ENCODE measurements around the gene TRPC6. TPM values are rescaled to one million over a fixed set of nuclear protein-coding genes. Genes with fewer than 3 reads are reported as not detected.

The TRPC6 gene
- 10 to 100 TPM; 55.5 to 77.3 (median 65.8) TPM for total RNA-seq

DNA sequence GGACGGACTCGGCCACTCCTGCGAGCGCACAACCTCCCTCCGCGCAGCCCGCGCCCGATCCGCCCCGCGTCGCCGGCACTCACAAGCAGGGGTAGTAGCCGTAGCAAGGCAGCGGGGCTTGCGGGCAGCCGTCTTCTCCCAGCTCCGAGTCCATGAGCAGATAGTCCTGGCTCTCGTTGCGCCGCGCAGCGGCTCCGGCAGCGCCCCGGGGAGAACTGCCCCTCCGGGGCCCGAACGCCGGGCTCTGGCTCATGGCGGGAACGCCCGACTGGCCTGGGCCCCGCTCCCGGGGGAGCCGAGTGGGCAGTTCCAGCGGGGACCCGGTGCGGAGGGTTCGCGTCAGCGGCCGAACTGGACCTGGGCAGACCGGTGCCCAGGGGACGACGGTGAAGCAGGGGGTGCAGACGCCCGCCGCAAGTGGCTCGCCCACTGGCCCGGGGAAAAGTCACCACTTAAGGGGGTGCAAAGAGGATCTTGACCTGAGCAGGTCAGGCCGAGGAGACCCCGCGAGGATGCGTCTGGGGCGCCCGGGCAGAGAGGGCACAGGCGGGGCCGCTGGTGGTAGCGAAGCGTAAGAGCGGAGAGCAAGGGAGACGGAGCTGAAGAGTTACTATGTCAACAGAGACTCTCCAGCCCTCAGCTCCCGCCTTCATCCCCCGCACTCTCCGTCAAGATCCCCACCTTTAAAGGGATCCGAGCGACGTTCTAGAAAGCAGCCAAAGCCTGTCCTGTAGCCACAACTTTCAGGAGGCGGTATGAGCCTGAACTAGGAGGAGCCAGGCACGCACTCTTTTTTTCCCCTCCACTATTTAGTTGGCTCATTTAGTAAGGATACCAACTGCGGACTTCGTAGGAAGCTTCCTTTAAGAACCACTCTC is at the start of gene TRPC6:
Gene TRPC6, minus strand, starts transcription at position 757 of the 878 bp plus-strand sequence. Its CDS starts 504 bp downstream, at position 253.
- Histone ChIP-seq H3K9me3 (no peaks in the 10 kb centered on the region), H3K36me3 (no peaks in the 10 kb centered on the region), H3K27ac (replicated peaks in 1 of 4) (peak within 1 kb of the TSS; percentile 89 to 96 (median 92)), H3K4me1 (peaks cover 3 to 14% (median 10%) of the 10 kb centered on the region in 4 donors), H3K4me3 (peak within 1 kb of the TSS; percentile 74 to 79 (median 76)), H3K27me3 (peaks cover 0 to 14% (median 0%) of the 10 kb centered on the region in 4 donors)
- under 1% methylated on average over 20 of the region's 74 CpGs for WGBS
- DNase-seq (ENCODE audit: extremely low spot score) = no peak
- intact Hi-C loops (cut with DNase I) = loop anchor here (5.0 to 10.0 kb wide), 2 partner anchors 99 to 141 kb away; no protein-coding TSS in a partner anchor
- TF ChIP-seq POLR2AphosphoS5 (IDR thresholded peaks at IDR 0.05) (peak; percentile 82 to 85), POLR2A (IDR thresholded peaks at IDR 0.05; ENCODE audit: low read depth) (no peak), EP300 (IDR thresholded peaks at IDR 0.05) (no peak)
- TF ChIP-seq, protein P1, sequence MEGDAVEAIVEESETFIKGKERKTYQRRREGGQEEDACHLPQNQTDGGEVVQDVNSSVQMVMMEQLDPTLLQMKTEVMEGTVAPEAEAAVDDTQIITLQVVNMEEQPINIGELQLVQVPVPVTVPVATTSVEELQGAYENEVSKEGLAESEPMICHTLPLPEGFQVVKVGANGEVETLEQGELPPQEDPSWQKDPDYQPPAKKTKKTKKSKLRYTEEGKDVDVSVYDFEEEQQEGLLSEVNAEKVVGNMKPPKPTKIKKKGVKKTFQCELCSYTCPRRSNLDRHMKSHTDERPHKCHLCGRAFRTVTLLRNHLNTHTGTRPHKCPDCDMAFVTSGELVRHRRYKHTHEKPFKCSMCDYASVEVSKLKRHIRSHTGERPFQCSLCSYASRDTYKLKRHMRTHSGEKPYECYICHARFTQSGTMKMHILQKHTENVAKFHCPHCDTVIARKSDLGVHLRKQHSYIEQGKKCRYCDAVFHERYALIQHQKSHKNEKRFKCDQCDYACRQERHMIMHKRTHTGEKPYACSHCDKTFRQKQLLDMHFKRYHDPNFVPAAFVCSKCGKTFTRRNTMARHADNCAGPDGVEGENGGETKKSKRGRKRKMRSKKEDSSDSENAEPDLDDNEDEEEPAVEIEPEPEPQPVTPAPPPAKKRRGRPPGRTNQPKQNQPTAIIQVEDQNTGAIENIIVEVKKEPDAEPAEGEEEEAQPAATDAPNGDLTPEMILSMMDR (IDR thresholded peaks at IDR 0.05) = no peak

DNA sequence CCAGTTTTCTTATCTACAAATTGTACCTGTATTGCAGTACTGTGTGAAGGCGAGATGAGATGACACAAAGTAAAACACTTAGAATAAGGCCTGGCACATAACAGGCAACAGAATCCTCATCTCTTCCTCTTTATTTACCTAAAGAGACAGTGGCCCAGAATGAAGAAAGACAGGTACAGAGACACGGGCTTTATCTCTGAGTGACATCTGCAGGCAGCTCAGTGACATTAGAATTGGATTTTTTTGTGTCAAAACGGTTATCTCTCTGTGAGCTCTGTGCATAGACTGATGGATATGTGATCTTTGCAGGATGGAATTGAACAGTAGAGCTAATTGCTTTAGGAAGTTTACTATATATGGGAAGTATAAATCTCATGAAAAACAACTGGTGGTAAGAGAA is 36.2 kb upstream of the TRPC6 start:
- TF ChIP-seq EP300 (IDR thresholded peaks at IDR 0.05) (no peak), POLR2A (IDR thresholded peaks at IDR 0.05; ENCODE audit: low read depth) (no peak), POLR2AphosphoS5 (IDR thresholded peaks at IDR 0.05) (no peak)
- TF ChIP-seq, protein P1 (IDR thresholded peaks at IDR 0.05) = no peak
- WGBS = 50% methylated on average over 3 of the region's 3 CpGs

DNA sequence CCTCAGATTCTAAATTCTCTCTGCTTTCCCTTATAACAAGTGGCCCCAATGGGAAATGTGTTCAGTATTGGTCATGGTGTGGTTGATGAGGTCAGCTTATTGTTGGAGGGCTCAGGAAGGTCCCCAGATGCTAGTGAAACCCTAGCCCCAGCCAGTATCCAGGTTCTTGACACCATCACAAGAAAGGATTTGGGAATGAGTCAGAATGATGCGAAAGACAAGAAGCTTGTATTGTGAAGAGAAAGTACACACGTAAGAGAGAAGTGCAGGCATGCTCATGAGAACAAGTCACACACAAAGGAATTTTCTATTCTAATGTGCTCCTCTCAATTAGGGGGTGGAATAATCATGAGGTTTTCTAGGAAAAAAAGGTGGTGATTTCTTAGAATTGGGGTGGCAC is 34.9 kb upstream of the TRPC6 start:
- Histone ChIP-seq H3K4me3 (no peak overlapping the region), H3K4me1 (no peaks in the 10 kb centered on the region), H3K27ac (replicated peaks in 1 of 4) (no peak overlapping the region), H3K27me3 (no peaks in the 10 kb centered on the region), H3K9me3 (no peaks in the 10 kb centered on the region), H3K36me3 (no peaks in the 10 kb centered on the region)
- intact Hi-C loops (cut with DNase I) = no loop called here
- no peak for DNase-seq (ENCODE audit: extremely low spot score)
- 77% methylated on average over 2 of the region's 2 CpGs for WGBS
- TF ChIP-seq, protein P1 (IDR thresholded peaks at IDR 0.05) = no peak
- TF ChIP-seq POLR2A (IDR thresholded peaks at IDR 0.05; ENCODE audit: low read depth) (no peak), EP300 (IDR thresholded peaks at IDR 0.05) (no peak), POLR2AphosphoS5 (IDR thresholded peaks at IDR 0.05) (no peak)

More for the DNA sequence above, 36.2 kb upstream of the TRPC6 start:
- Histone ChIP-seq H3K4me3 (no peak overlapping the region), H3K27ac (replicated peaks in 1 of 4) (no peak overlapping the region), H3K27me3 (no peaks in the 10 kb centered on the region), H3K36me3 (no peaks in the 10 kb centered on the region), H3K9me3 (no peaks in the 10 kb centered on the region), H3K4me1 (no peaks in the 10 kb centered on the region)
- DNase-seq (ENCODE audit: extremely low spot score) = no peak
- intact Hi-C loops (cut with DNase I) = no loop called here

DNA sequence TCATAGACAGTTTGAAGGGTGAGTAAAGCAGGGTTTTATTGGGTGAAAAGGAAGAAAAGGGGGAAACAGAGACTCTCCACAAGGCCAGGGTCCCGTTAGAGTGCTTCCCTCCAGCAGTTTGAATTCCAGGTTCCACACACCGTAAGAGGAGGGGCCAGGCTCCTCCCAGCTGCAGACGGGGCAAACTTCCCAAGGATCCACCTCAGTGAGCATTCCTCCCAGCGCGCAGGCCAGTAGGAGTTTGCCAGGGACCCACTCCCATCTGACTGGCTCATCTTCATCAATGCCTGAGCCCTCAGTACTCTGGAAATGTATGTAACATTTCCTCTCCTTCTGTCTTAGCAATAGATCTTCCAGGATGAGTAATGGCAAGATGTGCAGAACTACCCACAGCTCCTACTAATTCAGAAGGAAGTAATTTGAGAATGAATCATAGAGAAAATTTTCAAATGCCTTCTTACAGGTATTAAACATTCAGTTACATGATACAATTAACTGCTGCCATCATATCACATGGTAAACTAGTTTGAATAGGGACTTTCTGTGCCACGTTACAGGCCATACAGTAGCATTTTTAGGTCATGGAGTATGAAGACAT is 34.0 kb upstream of the TRPC6 start:
- no peak overlapping the region for H3K4me3 ChIP-seq
- no peaks in the 10 kb centered on the region for H3K4me1 ChIP-seq
- 79% methylated on average over 6 of the region's 6 CpGs for WGBS
- no peak overlapping the region for H3K27ac ChIP-seq (replicated peaks in 1 of 4)
- no peaks in the 10 kb centered on the region for H3K9me3 ChIP-seq
- DNase-seq (ENCODE audit: extremely low spot score) = no peak
- no peak for TF ChIP-seq POLR2AphosphoS5 (IDR thresholded peaks at IDR 0.05)
- TF ChIP-seq, protein P1 (IDR thresholded peaks at IDR 0.05) = no peak
- TF ChIP-seq POLR2A (IDR thresholded peaks at IDR 0.05; ENCODE audit: low read depth) = no peak
- no peak for TF ChIP-seq EP300 (IDR thresholded peaks at IDR 0.05)
- H3K27me3 ChIP-seq = no peaks in the 10 kb centered on the region
- no peaks in the 10 kb centered on the region for H3K36me3 ChIP-seq
- intact Hi-C loops (cut with DNase I) = no loop called here

Measured in esophagus muscularis mucosa (tissue), 4 donors.